ENCODE data around the gene ZMYM4.

ZMYM4 gene

DNA sequence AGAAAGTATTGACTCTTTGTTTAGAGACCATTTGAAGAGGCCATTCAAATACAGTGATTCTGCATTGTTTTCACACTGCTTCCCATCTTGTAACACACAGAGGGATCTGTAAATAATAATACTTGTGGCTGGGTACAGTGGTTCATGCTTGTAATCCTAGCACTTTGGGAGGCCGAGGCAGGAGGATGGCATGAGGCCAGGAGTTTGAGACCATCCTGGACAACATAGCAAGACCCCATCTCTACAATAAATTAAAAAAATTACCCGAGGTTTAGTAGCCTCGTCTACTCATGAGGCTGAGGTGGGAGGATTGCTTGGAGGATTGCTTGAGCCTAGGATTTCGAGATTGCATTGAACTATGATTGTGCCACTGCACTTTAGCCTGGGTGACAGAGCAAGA, 5.7 kb downstream of the ZMYM4 start:
- TF ChIP-seq, protein P1, sequence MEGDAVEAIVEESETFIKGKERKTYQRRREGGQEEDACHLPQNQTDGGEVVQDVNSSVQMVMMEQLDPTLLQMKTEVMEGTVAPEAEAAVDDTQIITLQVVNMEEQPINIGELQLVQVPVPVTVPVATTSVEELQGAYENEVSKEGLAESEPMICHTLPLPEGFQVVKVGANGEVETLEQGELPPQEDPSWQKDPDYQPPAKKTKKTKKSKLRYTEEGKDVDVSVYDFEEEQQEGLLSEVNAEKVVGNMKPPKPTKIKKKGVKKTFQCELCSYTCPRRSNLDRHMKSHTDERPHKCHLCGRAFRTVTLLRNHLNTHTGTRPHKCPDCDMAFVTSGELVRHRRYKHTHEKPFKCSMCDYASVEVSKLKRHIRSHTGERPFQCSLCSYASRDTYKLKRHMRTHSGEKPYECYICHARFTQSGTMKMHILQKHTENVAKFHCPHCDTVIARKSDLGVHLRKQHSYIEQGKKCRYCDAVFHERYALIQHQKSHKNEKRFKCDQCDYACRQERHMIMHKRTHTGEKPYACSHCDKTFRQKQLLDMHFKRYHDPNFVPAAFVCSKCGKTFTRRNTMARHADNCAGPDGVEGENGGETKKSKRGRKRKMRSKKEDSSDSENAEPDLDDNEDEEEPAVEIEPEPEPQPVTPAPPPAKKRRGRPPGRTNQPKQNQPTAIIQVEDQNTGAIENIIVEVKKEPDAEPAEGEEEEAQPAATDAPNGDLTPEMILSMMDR (conservative IDR thresholded peaks at IDR 0.05; ENCODE audit: low read depth, low read length), result no peak
- no peak for DNase-seq (ENCODE audit: low read depth)
- H3K4me3 ChIP-seq (ENCODE audit: low read length), result no peak overlapping the region

DNA sequence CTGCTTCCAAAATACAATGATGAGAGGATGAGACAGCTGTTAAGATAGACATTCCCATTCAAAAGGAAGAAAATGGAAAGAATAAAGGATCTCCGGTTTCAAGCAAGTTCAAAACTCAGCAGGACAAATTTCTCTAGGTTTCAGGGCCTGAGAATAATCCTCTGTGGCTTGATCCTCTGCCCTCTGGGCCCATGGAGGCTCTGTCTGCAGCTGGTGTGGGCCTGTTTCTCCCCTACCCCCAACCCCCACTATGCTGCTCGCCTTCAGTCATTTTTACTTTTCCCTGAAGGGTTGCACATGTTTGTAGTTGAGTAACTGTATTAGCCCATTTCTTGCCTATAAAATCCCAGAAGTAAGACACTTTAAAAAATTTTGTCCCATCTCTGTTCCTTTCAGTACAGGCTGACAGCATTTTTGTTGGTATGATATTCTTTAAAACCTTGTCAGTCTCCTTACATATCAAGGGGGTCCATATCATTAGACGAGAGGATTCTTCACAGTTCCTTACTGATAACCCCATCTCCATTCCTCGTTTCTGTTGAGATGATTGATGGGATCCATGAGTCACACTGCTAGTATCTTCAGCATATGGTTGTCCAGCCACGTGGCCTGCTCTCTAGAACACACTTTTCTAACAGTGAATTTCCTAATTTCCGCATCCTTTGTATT, 10.5 kb downstream of the ZMYM4 start:
- TF ChIP-seq, protein P1 (conservative IDR thresholded peaks at IDR 0.05; ENCODE audit: low read depth, low read length), result no peak
- DNase-seq (ENCODE audit: low read depth), result no peak

DNA sequence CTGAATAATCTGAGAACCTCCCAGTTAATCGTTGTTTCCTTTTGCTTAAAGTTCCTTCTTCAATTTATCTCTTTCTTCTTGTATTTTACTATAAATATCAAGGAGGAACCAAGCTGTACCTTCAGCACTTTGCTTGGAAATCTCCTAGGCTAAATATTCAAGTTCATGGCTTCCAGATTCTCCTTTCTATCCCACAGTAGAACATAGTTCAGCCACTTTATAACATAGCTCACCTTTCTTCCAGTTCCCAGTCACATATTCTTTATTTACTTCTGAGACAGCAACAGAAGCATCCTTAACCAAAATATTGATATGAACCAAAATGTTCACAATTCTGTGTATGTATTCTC, 11.0 kb downstream of the ZMYM4 start:
- TF ChIP-seq, protein P1 (conservative IDR thresholded peaks at IDR 0.05; ENCODE audit: low read depth, low read length), result no peak
- DNase-seq (ENCODE audit: low read depth), result no peak
- H3K4me3 ChIP-seq (ENCODE audit: low read length), result no peak overlapping the region

More for the DNA sequence above, 10.5 kb downstream of the ZMYM4 start:
- H3K4me3 ChIP-seq (ENCODE audit: low read length), result no peak overlapping the region

DNA sequence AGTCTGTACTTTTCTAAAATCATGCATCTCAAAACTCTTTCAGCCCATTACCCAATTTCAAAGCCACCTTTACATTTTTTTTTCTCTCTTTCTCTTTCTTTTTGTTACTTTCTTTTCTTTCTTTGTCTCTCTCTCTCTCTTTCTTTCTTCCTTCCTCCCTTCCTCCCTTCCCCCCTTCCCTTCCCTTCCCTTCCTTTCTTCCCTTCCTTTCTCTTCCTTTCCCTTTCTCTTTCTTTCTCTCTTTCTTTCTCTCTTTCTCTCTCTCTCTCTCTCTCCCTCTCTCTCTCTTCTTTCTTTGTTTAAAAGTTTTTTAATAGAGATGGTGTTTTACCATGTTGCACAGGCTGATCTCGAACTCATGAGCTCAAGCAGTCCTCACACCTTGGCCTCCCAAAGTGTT, 11.5 kb downstream of the ZMYM4 start:
- DNase-seq (ENCODE audit: low read depth), result no peak
- TF ChIP-seq, protein P1 (conservative IDR thresholded peaks at IDR 0.05; ENCODE audit: low read depth, low read length), result no peak
- no peak overlapping the region for H3K4me3 ChIP-seq (ENCODE audit: low read length)

DNA sequence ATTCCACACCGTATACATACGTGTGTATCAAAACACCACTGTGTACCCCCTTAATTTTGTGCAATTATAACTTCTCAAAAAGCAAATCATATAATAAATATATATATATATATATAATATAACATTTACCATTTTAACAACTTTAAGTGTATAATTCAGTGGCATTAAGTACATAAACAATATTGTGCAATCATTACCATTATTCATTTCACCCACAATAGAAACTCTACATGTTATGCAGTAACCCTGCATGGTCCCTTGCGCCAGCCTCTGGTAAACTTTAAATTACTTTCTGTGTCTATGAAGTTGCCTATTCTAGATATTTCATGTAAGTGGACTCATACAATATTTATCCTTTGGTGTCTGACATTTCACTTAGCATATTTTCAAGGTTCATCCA, 13.1 kb downstream of the ZMYM4 start:
- DNase-seq (ENCODE audit: low read depth), result no peak
- TF ChIP-seq, protein P1 (conservative IDR thresholded peaks at IDR 0.05; ENCODE audit: low read depth, low read length), result no peak
- H3K4me3 ChIP-seq (ENCODE audit: low read length), result no peak overlapping the region

DNA sequence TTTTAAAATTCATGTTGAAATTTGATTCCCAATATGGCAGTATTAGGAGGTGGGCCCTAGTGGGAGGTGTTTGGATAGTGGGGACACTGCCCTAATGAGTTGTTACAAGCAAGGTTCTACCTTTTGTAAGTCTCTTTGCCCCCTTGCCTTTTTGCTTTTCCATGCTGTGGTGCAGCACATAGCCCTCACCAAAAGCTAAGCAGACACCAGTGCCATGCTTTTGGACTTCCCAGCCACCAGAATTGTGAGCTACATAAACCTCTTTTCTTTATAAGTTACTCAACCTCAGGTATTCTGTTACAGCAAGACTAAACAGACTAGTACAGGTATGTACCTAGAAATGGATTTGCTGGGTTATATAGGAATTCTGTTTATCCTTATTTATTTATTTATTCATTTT, 13.7 kb downstream of the ZMYM4 start:
- TF ChIP-seq, protein P1 (conservative IDR thresholded peaks at IDR 0.05; ENCODE audit: low read depth, low read length), result no peak
- no peak for DNase-seq (ENCODE audit: low read depth)
- no peak overlapping the region for H3K4me3 ChIP-seq (ENCODE audit: low read length)

DNA sequence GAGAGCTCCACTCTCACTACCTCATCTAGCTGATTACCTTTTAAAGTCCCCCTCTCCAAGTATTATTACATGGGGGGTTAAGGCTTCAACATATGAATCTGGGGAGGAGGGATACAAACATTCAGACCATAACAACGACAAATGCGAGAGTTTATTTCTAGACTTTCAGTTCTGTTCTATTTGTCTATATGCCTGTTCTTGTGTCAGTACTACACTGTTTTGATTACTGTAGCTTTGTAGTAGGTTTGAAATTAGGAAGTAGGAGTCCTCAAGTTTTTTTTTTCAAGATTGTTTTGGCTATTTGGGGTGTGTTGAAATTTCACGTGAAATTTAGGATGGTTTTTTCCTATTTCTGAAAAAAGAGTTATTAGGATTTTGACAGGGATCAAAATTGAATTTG, 16.3 kb downstream of the ZMYM4 start:
- no peak overlapping the region for H3K4me3 ChIP-seq (ENCODE audit: low read length)
- TF ChIP-seq, protein P1 (conservative IDR thresholded peaks at IDR 0.05; ENCODE audit: low read depth, low read length), result no peak
- no peak for DNase-seq (ENCODE audit: low read depth)

All from retinal pigment epithelial cell (primary cell).